Mucosa of descending colon (tissue), 3 donors: ENCODE results near the gene MMAB. TPM values are rescaled to one million over a fixed set of nuclear protein-coding genes. Genes with fewer than 3 reads are reported as not detected.

Source experiments
- ATAC-seq: fragments of 200-7000 bp; cut with Tn5 transposase; one replicate; pipeline ENCODE4 v1.9.1; 2020; ENCODE audit warnings: mild to moderate bottlenecking, moderate library complexity
- DNase-seq, 3 donors: peaks; one replicate each; pipeline ENCODE4 v3.0.0-alpha.2; 2020
- H3K36me3 ChIP-seq: fragments of 200-600 bp; one replicate; pipeline ENCODE4 v1.8.0; 2021; ENCODE audit warnings: low read depth, mild to moderate bottlenecking
- H3K4me1 ChIP-seq: fragments of 200-600 bp; one replicate; pipeline ENCODE4 v1.8.0; 2021; ENCODE audit warnings: low read depth, mild to moderate bottlenecking
- H3K4me3 ChIP-seq: fragments of 200-600 bp; one replicate; pipeline ENCODE4 v1.8.0; 2021; ENCODE audit warnings: mild to moderate bottlenecking
- H3K9me3 ChIP-seq: fragments of 200-600 bp; one replicate; pipeline ENCODE4 v1.8.0; 2021; ENCODE audit warnings: mild to moderate bottlenecking
- CTCF ChIP-seq: fragments of 200-600 bp; IDR thresholded peaks from one replicate; pipeline ENCODE4 v1.8.0; 2022; ENCODE audit warnings: antibody characterized with exemption, mild to moderate bottlenecking
- intact Hi-C, 2 donors: fragments of 100-400 bp; cut with DNase I in 1 of 2; cut with micrococcal nuclease in 1 of 2; formaldehyde crosslinking; loops; one replicate each; pipeline versions ENCODE4 v1.11.0 to v1.11.1; 2022; cut with DNase I, micrococcal nuclease
- total RNA-seq, 3 donors: library from RNA; stranded (reverse); fragmentation: NEBNext Ultra II Directional in 2 of 3; extraction: Animal tissue kit (Norgen Biotek cat#: 25700) in 2 of 3; gene quantifications; one replicate each; pipeline versions ENCODE4 v1.2.1 to v1.2.4, GENCODE V29; 2021 to 2023
- donor health status: DM: no; HTN: no; CAD: no; lungs with moderate emphysema.
- donor health status: DM: no; HTN: no; CAD: no.
- donor health status: DM: no; HTN: yes; CAD: no.

MMAB gene
- total RNA-seq, 3 donors from 2014 or later, result 29.9 to 45.5 (median 42.0) TPM

GRCh38 chr12:109589240-109589590 lies 15.9 kb upstream of the MMAB start:
- no peak for DNase-seq
- ATAC-seq, result no peak
- Histone ChIP-seq H3K4me1 (no peaks in the 10 kb centered on the region), H3K9me3 (no peaks in the 10 kb centered on the region), H3K36me3 (no peaks in the 10 kb centered on the region), H3K4me3 (no peak overlapping the region)
- intact Hi-C loops, result no loop called here
- TF ChIP-seq CTCF, result no peak

- Histone ChIP-seq H3K4me1 (no peaks in the 10 kb centered on the region), H3K9me3 (no peaks in the 10 kb centered on the region), H3K4me3 (no peak overlapping the region), H3K36me3 (no peaks in the 10 kb centered on the region)
- peak in 2 of 3 donors; percentile 27 to 52 for DNase-seq
- peak; percentile 79 for ATAC-seq
- intact Hi-C loops, result no loop called here
- no peak for TF ChIP-seq CTCF
Measured at GRCh38 chr12:109588461-109589239, 15.3 kb upstream of the MMAB start.

GRCh38 chr12:109587921-109588320 lies 14.6 kb upstream of the MMAB start:
- Histone ChIP-seq H3K4me3 (no peak overlapping the region), H3K36me3 (no peaks in the 10 kb centered on the region), H3K9me3 (no peaks in the 10 kb centered on the region), H3K4me1 (no peaks in the 10 kb centered on the region)
- no peak for TF ChIP-seq CTCF
- intact Hi-C loops, result no loop called here
- DNase-seq (no peak), ATAC-seq (no peak)

GRCh38 chr12:109586385-109587296 lies 13.3 kb upstream of the MMAB start:
- DNase-seq, result no peak
- TF ChIP-seq CTCF, result no peak
- Histone ChIP-seq H3K4me1 (no peaks in the 10 kb centered on the region), H3K4me3 (no peak overlapping the region), H3K9me3 (no peaks in the 10 kb centered on the region), H3K36me3 (no peaks in the 10 kb centered on the region)
- intact Hi-C loops, result no loop called here
- ATAC-seq, result no peak

- Histone ChIP-seq H3K36me3 (no peaks in the 10 kb centered on the region), H3K4me1 (no peaks in the 10 kb centered on the region), H3K9me3 (no peaks in the 10 kb centered on the region), H3K4me3 (no peak overlapping the region)
- no peak for TF ChIP-seq CTCF
- intact Hi-C loops, result no loop called here
- DNase-seq, result no peak
- ATAC-seq, result no peak
Measured at GRCh38 chr12:109583733-109584132, 10.4 kb upstream of the MMAB start.
